GM12878 (cell line): ENCODE measurements around the gene CLDN9. TPM values are rescaled to one million over a fixed set of nuclear protein-coding genes. Genes with fewer than 3 reads are reported as not detected.
A peak's percentile ranks its signal among the peaks of the same experiment; 100 is the strongest.

Source experiments
- ATAC-seq: fragments of 200-7000 bp; cut with Tn5 transposase; 3 replicates; pipeline ENCODE4 v1.9.1; 2020; ENCODE audit warnings: mild to moderate bottlenecking, moderate library complexity
- BruUV-seq: library from RNA; stranded (reverse); fragments of 400-500 nt; replicated peaks from 2 replicates; lab custom pipeline; 2021; lab: Mats Ljungman, UMichigan
- CTCF ChIA-PET: fragments of 300-600 bp; sonication (Branson Sonifier 250); formaldehyde crosslinking; extraction: SDS; loops from one replicate; lab custom pipeline; 2021; ENCODE audit warnings: inconsistent platforms; lab: Yijun Ruan, JAX
- POLR2A ChIA-PET: fragments of 350-600 bp; formaldehyde crosslinking; extraction: SDS; loops from one replicate; lab custom pipeline; 2021; ENCODE audit warnings: inconsistent platforms; lab: Charles Lee
- RAD21 ChIA-PET: fragments of 300-600 bp; sonication (Branson Sonifier 250); formaldehyde crosslinking; loops from one replicate; lab custom pipeline; 2023; ENCODE audit warnings: antibody characterized with exemption; ENCODE audit not compliant: unreplicated experiment; lab: Charles Lee
- SMC1A ChIA-PET: fragments of 300-600 bp; sonication (Branson Sonifier 250); formaldehyde crosslinking; loops from one replicate; lab custom pipeline; 2023; ENCODE audit not compliant: unreplicated experiment, uncharacterized antibody; lab: Charles Lee
- DNase-seq: peaks from one replicate; pipeline ENCODE4 v3.0.0-alpha.2; 2011; ENCODE audit warnings: low read depth, low spot score
- FAIRE-seq: peaks from 3 replicates; lab custom pipeline; 2011; peaks lifted over from hg19 to GRCh38; lab: Jason Lieb, UNC
- H2AFZ ChIP-seq: 2 replicates; pipeline ENCODE4 v1.6.0; 2011; ENCODE audit warnings: low read depth, low read length, control low read depth; ENCODE audit not compliant: control insufficient read depth
- H3K27ac ChIP-seq: 2 replicates; pipeline ENCODE4 v1.5.1; 2011; ENCODE audit warnings: control low read depth; ENCODE audit not compliant: control insufficient read depth, insufficient read depth
- H3K27me3 ChIP-seq, 2 experiments: replicated peaks in 1 of 2; 2 replicates each; pipeline versions ENCODE4 v1.6.0 to v1.6.1; 2011; ENCODE audit warnings: low read length in 1 of 2; ENCODE audit not compliant: control insufficient read depth in 2 of 2, insufficient read depth in 2 of 2
- H3K36me3 ChIP-seq, 2 experiments: 2 replicates each; pipeline ENCODE4 v1.5.1; 2011; ENCODE audit warnings: low read length in 1 of 2; ENCODE audit not compliant: control insufficient read depth in 2 of 2, insufficient read depth in 2 of 2
- H3K4me1 ChIP-seq: 2 replicates; pipeline ENCODE4 v1.6.1; 2011; ENCODE audit warnings: mild to moderate bottlenecking, low read length, moderate library complexity, mixed read lengths; ENCODE audit not compliant: control insufficient read depth, insufficient read depth
- H3K4me2 ChIP-seq: 2 replicates; pipeline ENCODE4 v1.6.0; 2011; ENCODE audit warnings: control low read depth; ENCODE audit not compliant: control insufficient read depth, insufficient read depth
- H3K4me3 ChIP-seq: fragments of 200-600 bp; sonication (generic); 2 replicates; pipeline ENCODE4 v1.5.1; 2016
- H3K79me2 ChIP-seq: 2 replicates; pipeline ENCODE4 v1.6.0; 2011; ENCODE audit warnings: low read length; ENCODE audit not compliant: control insufficient read depth, insufficient read depth
- H3K9ac ChIP-seq: 2 replicates; pipeline ENCODE4 v1.8.0; 2011; ENCODE audit warnings: low read length, control low read depth, mixed read lengths; ENCODE audit not compliant: control insufficient read depth, insufficient read depth
- H3K9me3 ChIP-seq: replicated peaks from 3 replicates; pipeline ENCODE4 v1.5.1; 2011; ENCODE audit warnings: mild to moderate bottlenecking, low read length; ENCODE audit not compliant: control insufficient read depth, insufficient read depth
- H4K20me1 ChIP-seq: 2 replicates; pipeline ENCODE4 v1.6.0; 2011; ENCODE audit not compliant: control insufficient read depth, insufficient read depth
- CREB1 ChIP-seq: IDR thresholded peaks from 2 replicates; pipeline ENCODE4 v1.6.1; 2012; ENCODE audit warnings: low read depth, mild to moderate bottlenecking, inconsistent platforms
- CUX1 ChIP-seq: IDR thresholded peaks from 2 replicates; pipeline ENCODE4 v1.6.1; 2012; ENCODE audit warnings: improper control_type of control experiment, low read depth, low read length; ENCODE audit not compliant: insufficient replicate concordance
- EZH2 ChIP-seq: IDR thresholded peaks from 2 replicates; pipeline ENCODE4 v1.6.1; 2012; ENCODE audit warnings: low read depth, mild to moderate bottlenecking, control low read depth, inconsistent platforms, low read length, borderline replicate concordance; ENCODE audit not compliant: control insufficient read depth
- JUND ChIP-seq: IDR thresholded peaks from 2 replicates; pipeline ENCODE4 v1.6.1; 2012; ENCODE audit warnings: low read depth, mild to moderate bottlenecking, low read length, improper control_type of control experiment, moderate library complexity
- MEF2B ChIP-seq: fragments of 450-650 bp; IDR thresholded peaks from 2 replicates; pipeline ENCODE4 v1.6.1; 2018; ENCODE audit warnings: mild to moderate bottlenecking, moderate library complexity; ENCODE audit not compliant: partially characterized antibody, poor library complexity, severe bottlenecking
- NBN ChIP-seq: fragments of 450-650 bp; IDR thresholded peaks from 2 replicates; pipeline ENCODE4 v1.6.1; 2016
- NFYB ChIP-seq: IDR thresholded peaks from 2 replicates; pipeline ENCODE4 v1.6.1; 2011; ENCODE audit warnings: low read depth, mild to moderate bottlenecking, low read length, improper control_type of control experiment, moderate library complexity; ENCODE audit not compliant: insufficient read depth
- TCF7 ChIP-seq: IDR thresholded peaks from 2 replicates; pipeline ENCODE4 v1.6.1; 2014; ENCODE audit warnings: antibody characterized with exemption, borderline replicate concordance
- YY1 ChIP-seq: IDR thresholded peaks from 2 replicates; pipeline ENCODE4 v1.6.1; 2011; ENCODE audit warnings: low read depth, mild to moderate bottlenecking, low read length
- WGBS: methylation state at CpG from one replicate; pipeline ENCODE4 v1.1.6; 2016; ENCODE audit warnings: low lambda C conversion rate; ENCODE audit not compliant: insufficient replicate concordance, insufficient coverage; ENCODE audit errors: missing lambda C conversion rate; 5-methylcytosine and 5-hydroxymethylcytosine counted together
- in situ Hi-C: fragments of 300-500 bp; cut with MboI; formaldehyde crosslinking; loops from 9 replicates; pipeline ENCODE4 v1.14.3; 2018; ENCODE audit warnings: mixed read lengths
- intact Hi-C: fragments of 100-400 bp; cut with micrococcal nuclease; formaldehyde crosslinking; loops from one replicate; pipeline ENCODE4 v1.14.2; 2022; ENCODE audit not compliant: unreplicated experiment
- polyA plus RNA-seq, 11 experiments: library from polyadenylated mRNA; depleted of rRNA in 4 of 11; unstranded in 6 of 11; stranded (reverse) in 5 of 11; fragments of >200 nt; fragmentation: Nextera tagmentation in 4 of 11; fragmentation: Illumina TruSeq in 1 of 11; extraction: Ambion mirVana in 4 of 11; extraction: Trizol in 1 of 11; gene quantifications; 1 replicate in 1 of 11; 2 replicates in 10 of 11; pipeline versions ENCODE4 v1.2.1 to v1.2.3, GENCODE V29; 2011 to 2016; ENCODE audit warnings: inconsistent platforms in 2 of 11, missing spikeins in 2 of 11, low read depth in 1 of 11
- total RNA-seq, 4 experiments: library from RNA; depleted of rRNA in 3 of 4; stranded (reverse); fragments of >200 nt in 3 of 4; fragmentation: Illumina TruSeq in 1 of 4; extraction: Trizol in 1 of 4; gene quantifications; 2 replicates each; pipeline versions ENCODE4 v1.2.1 to v1.2.3, GENCODE V29; 2013 to 2021

The CLDN9 gene
- total and polyA plus RNA-seq, 10 of the 15 experiments (the other 5 are each of a cell fraction or from before 2014, with no cell fraction given): not detected

DNA sequence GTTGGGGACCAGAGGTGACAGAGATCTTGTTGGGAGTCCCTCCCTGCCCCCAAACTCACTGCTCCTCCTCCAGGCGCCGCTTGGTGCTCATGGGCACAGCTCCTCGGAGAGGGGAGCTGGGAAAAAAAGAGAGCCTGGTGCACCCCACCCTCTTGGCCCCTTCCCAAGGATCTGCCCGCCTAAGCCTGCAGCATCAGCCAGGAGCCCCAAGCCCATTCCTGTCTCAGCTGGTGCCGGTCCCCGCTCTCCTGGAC lies 10.6 kb downstream of the CLDN9 start:
- POLR2A ChIA-PET: interaction anchor here (0.5 to 2.4 kb wide), 6 partner anchors 17 to 550 kb away, joined by 3 to 7 read pairs (median 4); partner anchors contain the start of gene ZNF213
- Histone ChIP-seq H4K20me1 (no peaks in the 10 kb centered on the region), H3K9me3 (no peaks in the 10 kb centered on the region), H3K4me2 (peak overlapping the region; percentile 83), H3K36me3 (peaks cover 4 to 7% of the 10 kb centered on the region in 2 experiments; a peak in 3 of 4 replicates), H3K79me2 (no peaks in the 10 kb centered on the region), H3K9ac (peak overlapping the region; percentile 81; the same call in 1 of the 2 replicates), H3K27ac (no peak overlapping the region), H3K4me3 (peak overlapping the region; percentile 87), H3K4me1 (peaks cover 25% of the 10 kb centered on the region), H3K27me3 (no peaks in the 10 kb centered on the region), H2AFZ (peak overlapping the region; percentile 94; the same call in 1 of the 2 replicates)
- SMC1A ChIA-PET: interaction anchor here (0.9 to 10.1 kb wide), 3 partner anchors 8 to 106 kb away, joined by 4 to 91 read pairs (median 6); no protein-coding TSS in a partner anchor
- no peak for DNase-seq
- intact Hi-C loops: no loop called here
- no peak for FAIRE-seq
- in situ Hi-C loops: no loop called here
- RAD21 ChIA-PET: interaction anchor here (1.2 to 4.4 kb wide), 3 partner anchors 8 to 19 kb away, joined by 4 to 34 read pairs (median 7); no protein-coding TSS in a partner anchor
- CTCF ChIA-PET: interaction anchor here (0.9 to 18.2 kb wide), 8 partner anchors 9 to 184 kb away, joined by 3 to 421 read pairs (median 6); no protein-coding TSS in a partner anchor
- ATAC-seq: no peak
- BruUV-seq: no TSS peak
- peak; percentile 48; the same call in 1 of the 2 replicates for TF ChIP-seq NFYB
- no peak for TF ChIP-seq YY1
- TF ChIP-seq MEF2B: peak; percentile 7
- WGBS: 6% methylated on average over 6 of the region's 6 CpGs

DNA sequence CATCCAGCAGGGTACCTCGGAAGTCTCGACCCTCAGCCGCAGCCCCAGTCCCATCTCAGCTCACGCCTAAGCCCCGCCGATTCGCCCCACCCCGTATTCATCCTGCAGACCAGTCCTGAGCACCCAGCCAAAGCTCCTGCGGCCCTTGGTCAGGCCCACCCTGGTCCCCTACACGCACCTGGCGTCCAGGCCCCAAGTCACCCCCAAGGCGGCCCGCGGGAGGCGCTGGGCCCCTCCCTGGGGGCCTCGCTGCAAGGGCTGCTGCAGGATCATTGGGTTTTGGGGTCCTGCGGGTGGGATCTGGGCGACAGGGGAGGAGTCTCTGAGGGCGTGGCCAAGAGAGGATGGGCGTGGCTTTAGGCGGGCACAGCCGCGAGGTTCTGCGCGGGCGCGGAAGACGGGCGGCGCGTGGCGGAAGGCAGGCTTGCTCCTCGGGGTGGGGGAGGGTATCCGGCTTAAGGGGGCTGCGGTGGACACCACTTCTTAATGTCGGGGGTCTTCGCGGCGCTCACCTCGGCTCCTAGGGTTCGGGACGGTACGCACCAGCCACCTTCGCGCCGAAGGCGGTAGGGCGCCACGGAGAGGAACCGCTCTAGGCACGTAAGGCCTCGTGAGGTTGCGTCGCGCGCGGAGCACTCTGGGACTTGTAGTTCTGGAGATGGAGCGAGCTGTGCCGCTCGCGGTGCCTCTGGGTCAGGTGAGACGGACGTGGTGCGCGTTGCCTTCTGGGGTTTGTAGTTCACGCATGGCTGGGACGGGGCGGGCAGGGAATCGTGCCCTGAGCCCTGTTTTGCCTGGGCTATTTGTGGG lies 11.2 kb downstream of the CLDN9 start, which contains the start of the genes HCFC1R1 and THOC6:
TSS of gene HCFC1R1 (minus strand) at position 274 of the 810 bp plus-strand sequence. CDS start at position 273, 1 bp downstream.
TSS of gene THOC6 (plus strand) at position 367 of the 810 bp plus-strand sequence. CDS start at position 659, 292 bp downstream.
- CTCF ChIA-PET: interaction anchor here (0.9 to 18.2 kb wide), 8 partner anchors 8 to 185 kb away, joined by 3 to 421 read pairs (median 6); no protein-coding TSS in a partner anchor
- Histone ChIP-seq H3K4me1 (peaks cover 25% of the 10 kb centered on the region), H3K9ac (peak within 1 kb of the TSS; percentile 81), H3K4me3 (peak within 1 kb of the TSS; percentile 87), H3K27me3 (no peaks in the 10 kb centered on the region; a peak in 1 of 4 replicates), H3K79me2 (no peaks in the 10 kb centered on the region), H3K36me3 (peaks cover 4 to 7% of the 10 kb centered on the region in 2 experiments; a peak in 3 of 4 replicates), H3K4me2 (peak within 1 kb of the TSS; percentile 83), H3K27ac (peak within 1 kb of the TSS; percentile 86), H4K20me1 (0 out of 2 replicates have a peak, but pooled peaks cover 2% of the 10 kb centered on the region), H2AFZ (peak within 1 kb of the TSS; percentile 94), H3K9me3 (no peaks in the 10 kb centered on the region)
- intact Hi-C loops: no loop called here
- POLR2A ChIA-PET: interaction anchor here (0.6 to 2.4 kb wide), 5 partner anchors 17 to 550 kb away, joined by 3 to 7 read pairs (median 5); partner anchors contain the start of gene ZNF213
- SMC1A ChIA-PET: interaction anchor here (1.3 to 10.1 kb wide), 3 partner anchors 8 to 111 kb away, joined by 5 to 91 read pairs (median 6); partner anchors contain the start of gene ZNF213
- in situ Hi-C loops: no loop called here
- RAD21 ChIA-PET: interaction anchor here (4.4 kb wide), 1 partner anchor 20 kb away, joined by 34 read pairs; no protein-coding TSS in a partner anchor
- DNase-seq: peak; percentile 94
- peak; percentile 85 for ATAC-seq
- BruUV-seq: TSS peak; percentile 93
- FAIRE-seq: peak; percentile 98
- under 1% methylated on average over 69 of the region's 69 CpGs for WGBS
- no peak for TF ChIP-seq TCF7
- no peak for TF ChIP-seq NFYB
- no peak for TF ChIP-seq CUX1
- no peak for TF ChIP-seq EZH2
- TF ChIP-seq JUND: no peak
- peak; percentile 60 for TF ChIP-seq NBN
- peak; percentile 96 for TF ChIP-seq CREB1
